22Rv1 (cell line): ENCODE results near the gene SOCS6.

Experiments
- H3K27ac ChIP-seq: fragments of 450-650 bp; 2 replicates; pipeline ENCODE4 v1.5.1; 2017
- CTCF ChIP-seq: fragments of 450-650 bp; IDR thresholded peaks from 2 replicates; pipeline ENCODE4 v1.5.1; 2017; ENCODE audit warnings: mild to moderate bottlenecking
- ZFX ChIP-seq: fragments of 450-650 bp; IDR thresholded peaks from 2 replicates; pipeline ENCODE4 v1.6.1; 2017; ENCODE audit warnings: antibody characterized with exemption, borderline replicate concordance

Gene SOCS6

DNA sequence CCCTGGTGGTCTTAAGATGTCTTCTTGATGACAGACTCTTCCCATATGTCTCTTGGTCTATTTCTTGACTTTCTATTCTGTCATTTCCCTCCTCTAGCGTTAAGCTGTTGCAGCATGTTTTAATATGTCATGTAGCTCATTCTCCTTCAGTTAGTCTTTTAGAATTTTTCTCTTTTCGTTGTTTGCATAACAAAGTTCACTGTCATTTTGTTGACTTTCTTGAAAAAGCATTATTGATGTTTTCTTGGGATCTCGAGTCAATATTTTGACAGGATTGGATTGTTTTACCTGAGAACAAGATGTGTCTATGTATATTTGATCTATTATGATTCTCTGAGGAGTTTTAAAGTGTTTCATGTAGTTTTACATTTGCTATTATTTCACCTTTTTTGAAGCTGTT, 24.8 kb downstream of the SOCS6 start:
- TF ChIP-seq ZFX (no peak), CTCF (no peak)
- H3K27ac ChIP-seq, result no peak overlapping the region

GRCh38 chr18:70314151-70314782, 25.4 kb downstream of the SOCS6 start:
- no peak for TF ChIP-seq CTCF
- TF ChIP-seq ZFX, result no peak
- H3K27ac ChIP-seq, result no peak overlapping the region

DNA sequence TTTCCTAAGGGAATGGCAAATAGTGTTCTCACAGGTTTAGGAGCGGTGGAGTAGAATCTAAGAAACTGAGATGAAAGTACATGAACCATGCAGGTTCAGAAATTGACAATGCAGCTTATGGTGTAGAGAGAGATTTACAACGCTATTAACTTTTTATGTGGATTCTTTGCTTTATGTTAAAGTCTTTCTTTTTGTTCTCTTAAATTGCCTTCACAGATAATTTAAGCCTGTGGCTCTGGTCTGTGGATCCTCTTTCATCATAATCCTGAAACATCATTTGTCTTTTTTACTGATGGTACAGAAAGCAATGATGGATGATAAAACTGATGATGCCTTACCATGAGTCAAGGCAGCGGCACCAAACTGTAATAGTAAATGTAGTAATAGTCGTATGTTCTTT, 30.3 kb downstream of the SOCS6 start:
- TF ChIP-seq ZFX (no peak), CTCF (no peak)
- H3K27ac ChIP-seq, result no peak overlapping the region

DNA sequence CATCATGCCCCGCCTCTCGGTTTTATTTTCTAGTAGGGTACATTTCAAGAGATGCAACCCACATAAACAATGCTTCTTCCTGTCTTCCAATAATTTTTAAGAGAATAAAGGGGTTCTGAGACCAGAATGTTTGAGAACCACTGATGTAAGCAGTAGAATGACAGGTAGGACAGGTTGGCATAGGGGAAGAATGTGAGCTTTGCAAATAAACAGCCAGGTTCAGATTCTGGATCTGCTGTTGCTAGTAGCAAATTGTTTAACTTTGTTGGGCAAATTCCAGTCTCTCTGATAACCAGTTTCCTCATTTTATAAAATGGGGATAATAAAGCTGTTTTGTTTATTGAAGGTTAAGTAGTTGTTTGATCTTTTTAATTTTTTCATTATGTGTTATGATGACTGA, 32.8 kb downstream of the SOCS6 start:
- H3K27ac ChIP-seq, result no peak overlapping the region
- TF ChIP-seq CTCF (no peak), ZFX (no peak)

GRCh38 chr18:70322385-70322784, 33.5 kb downstream of the SOCS6 start:
- TF ChIP-seq ZFX (no peak), CTCF (no peak)
- H3K27ac ChIP-seq, result no peak overlapping the region

DNA sequence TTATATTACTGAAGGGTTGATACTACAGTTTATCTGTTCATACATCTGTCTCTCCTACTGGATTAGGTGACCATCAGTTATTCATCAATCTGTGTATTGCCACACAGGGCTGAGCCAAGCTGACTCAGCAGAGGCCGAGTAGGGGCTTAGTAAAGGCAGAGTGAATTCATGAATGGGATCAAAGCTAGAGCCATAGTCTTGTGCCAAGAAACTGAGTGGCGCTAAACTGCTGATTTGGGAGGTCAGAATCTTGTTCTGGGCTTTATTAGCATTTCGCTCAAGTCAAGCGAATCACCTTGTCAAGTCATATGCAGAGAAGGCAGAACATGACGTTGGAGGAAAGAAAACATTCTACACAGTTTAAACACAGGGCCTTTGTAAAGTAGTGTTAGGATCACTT, 34.1 kb downstream of the SOCS6 start:
- H3K27ac ChIP-seq, result no peak overlapping the region
- TF ChIP-seq ZFX (no peak), CTCF (no peak)

GRCh38 chr18:70324897-70325296, 36.1 kb downstream of the SOCS6 start:
- H3K27ac ChIP-seq, result no peak overlapping the region
- TF ChIP-seq CTCF (no peak), ZFX (no peak)
